Suppressor macrophage (primary cell): ENCODE results near the gene CAMK2D.
"Not testable (repeated sequence)": the region's sequence is repeated elsewhere in the genome, so short reads cannot be mapped to it uniquely, and the experiment has no call there.

Source experiments
- DNase-seq, 4 experiments: peaks; one replicate each; pipeline ENCODE4 v3.0.0-alpha.2; 2020 to 2022

Gene CAMK2D

DNA sequence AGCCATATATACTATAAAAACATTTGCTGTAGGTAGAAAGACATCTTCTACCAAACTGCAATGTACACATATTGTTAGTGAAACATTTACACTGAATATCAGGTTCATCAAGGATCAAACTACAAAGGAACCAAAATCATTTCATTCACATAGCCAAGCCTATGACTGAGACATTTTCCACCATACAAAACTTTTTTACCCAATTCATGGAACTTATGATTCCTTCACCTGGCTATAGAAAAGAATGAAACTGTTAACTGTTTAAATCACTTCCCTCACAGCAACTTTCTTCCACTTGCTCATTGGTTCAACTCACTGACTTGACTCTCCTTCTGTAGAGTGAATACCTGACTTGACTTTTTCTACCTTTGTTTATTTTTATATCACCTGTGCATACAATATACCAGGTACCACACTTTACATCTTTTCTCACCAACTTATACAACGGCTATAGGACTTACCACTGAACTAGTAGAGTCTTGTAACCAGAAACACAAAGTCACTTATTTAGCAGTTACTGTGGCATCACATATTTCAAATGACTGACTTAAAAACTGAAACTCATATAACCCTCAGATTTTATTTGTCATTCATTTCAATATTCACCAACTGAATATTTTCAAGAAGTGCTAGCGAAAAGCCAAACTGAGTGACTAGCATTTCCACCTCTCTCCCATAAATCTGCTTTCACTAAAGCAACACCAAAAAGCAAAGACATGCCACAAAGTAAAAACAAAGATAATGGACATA, 30.9 kb downstream of the CAMK2D start:
- DNase-seq: no peak

- DNase-seq: no peak
Measured at GRCh38 chr4:113727802-113728201, 33.7 kb downstream of the CAMK2D start.

DNA sequence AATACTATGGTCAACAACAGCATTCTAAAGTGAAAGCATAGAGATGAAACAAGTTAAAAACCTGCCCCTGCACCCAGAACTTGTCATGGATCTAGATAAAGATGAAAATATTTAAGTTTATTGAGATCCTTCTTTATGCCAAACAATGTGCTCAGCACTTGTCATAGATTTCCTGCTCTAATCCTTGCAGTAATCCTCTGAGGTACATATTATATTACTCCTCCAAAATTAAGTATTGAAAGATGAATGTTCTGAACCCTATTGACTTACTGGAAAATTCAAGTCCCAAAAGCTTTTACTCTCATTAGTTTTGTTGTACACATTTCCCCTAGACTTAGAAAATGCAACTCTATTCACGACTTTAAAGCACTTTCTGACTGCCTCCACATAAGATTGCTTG, 35.6 kb downstream of the CAMK2D start:
- no peak for DNase-seq

DNA sequence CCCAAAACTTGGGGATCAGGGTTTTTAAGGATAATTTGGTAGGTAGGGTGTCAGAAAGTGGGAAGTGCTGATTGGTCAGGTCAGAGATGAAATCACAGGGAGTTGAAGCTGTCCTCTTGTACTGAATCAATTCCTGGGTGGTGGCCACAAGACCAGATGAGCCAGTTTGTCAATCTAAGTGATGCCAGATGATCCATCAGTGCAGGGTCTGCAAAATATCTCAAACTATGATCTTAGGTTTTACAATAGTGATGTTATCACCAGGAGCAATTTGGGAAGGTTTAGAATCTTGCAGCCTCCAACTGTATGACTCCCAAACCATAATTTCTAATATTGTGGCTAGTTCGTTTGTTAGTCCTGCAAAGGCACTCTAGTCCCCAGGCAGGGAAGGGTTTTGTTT, 43.3 kb downstream of the CAMK2D start:
- DNase-seq: no peak

DNA sequence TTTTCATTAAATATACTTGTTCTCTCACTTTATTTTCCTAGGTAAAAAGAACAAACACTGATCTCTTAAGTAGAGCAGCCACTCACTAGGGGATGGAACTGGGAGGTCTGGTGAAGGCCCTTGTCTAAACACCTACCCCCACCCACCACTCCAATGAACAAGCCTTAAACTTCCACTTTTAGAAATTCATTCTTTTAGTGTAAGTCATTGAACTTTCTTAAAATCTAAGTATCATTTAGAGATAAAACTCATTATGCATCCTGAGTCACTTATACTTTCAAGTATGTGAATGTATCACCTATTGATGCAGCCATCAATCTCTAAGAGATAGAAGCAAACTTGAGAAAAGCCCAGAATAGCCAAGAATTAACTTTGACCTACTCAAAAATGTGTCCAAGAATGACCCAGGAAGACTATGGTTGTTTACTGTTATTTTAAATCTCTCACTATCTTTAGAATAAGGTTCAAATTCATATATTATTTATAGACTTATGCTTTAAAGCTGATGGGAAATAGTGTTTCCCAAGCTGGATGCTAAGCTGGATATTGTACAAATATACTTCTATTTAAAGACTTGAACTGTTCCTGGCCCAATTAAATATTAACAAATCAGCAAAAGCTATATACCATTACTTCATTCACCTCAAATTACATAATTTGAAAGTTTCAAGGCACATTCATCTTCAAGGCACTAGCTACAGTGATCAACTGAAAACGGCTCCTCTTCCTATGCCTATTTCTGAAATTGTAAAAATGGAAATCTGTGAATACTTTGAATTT, 49.5 kb downstream of the CAMK2D start:
- no peak for DNase-seq

- no peak for DNase-seq
Measured at GRCh38 chr4:113708250-113708649, 53.3 kb downstream of the CAMK2D start.

- peak in 2 of 4 experiments; percentile 2 to 4 for DNase-seq
Measured at GRCh38 chr4:113707048-113707447, 54.5 kb downstream of the CAMK2D start.

DNA sequence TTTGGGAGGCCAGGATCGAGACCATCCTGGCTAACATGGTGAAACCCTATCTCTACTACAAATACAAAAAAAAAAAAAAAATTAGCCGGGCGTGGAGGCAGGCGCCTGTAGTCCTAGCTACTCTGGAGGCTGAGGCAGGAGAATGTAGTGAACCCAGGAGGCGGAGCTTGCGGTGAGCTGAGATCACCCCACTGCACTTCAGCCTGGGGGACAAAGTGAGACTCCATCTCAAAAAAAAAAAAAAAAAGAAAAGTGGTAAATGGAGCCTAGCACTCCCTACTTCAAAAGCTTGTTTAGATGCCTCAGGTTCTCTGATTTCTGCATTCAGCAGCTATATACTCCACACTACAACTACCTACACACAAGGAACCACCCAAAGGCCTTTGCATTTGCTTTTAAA, 56.4 kb downstream of the CAMK2D start:
- DNase-seq: not testable (repeated sequence)

DNA sequence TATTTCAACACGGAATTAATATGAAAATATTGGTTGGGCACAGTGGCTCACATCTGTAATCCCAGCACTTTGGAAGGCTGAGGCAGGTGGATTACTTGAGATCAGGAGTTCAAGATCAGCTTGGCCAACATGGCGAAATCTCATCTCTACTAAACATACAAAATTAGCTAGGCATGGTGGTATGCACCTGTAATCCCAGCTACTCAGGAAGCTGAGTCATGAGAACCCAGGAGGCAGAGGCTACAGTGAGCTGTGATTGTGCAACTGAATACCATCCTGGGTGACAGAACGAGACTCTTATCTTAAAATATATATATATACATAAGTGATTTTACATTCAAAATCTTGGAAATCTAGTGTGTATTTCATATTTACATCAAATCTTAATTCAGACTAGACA, 58.9 kb downstream of the CAMK2D start:
- DNase-seq: not testable (repeated sequence)

DNA sequence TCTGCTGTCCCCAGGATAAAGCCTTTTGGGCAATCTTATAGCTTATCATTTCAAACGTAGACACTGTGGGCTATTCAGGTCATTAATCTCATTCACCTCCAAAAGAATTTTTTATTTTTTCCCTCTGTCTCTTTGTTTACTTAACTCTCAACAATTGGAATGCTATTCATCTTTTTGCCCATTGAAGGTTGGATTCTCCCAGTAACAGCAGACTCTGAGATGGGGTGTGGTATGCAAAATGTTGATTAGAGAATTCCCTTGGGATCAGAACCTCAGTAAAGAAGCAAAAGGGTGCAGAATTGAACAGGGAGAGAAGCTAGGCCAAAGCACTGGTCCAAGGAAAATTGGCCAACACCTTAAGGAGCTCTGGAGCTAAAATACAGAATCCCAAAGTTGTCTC, 60.4 kb downstream of the CAMK2D start:
- no peak for DNase-seq

DNA sequence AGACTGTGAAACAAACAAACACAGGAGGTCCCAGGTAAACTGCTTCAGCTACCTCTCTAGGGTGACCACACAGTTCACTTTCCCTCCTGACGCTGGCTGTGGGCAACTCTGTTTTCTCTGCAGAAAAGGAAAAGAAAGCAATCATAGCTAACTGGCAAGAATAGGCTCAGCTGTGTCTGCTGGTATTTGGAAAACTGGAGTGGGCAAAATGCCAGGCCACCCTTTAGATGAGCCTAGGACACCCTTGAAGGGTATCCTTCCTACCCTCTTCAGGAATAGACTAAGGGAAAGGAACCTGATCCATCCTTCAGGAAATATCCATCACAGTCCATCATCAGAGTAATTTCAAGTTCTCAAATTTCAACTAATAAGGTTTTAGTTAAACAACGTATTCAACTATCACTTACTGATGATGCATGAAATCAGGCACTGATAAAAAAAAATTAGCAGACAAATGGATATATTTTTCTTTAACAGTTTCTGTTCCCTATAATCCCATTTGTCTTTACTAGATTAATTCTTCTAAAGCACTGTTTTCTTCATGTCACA, 60.9 kb downstream of the CAMK2D start:
- DNase-seq: no peak

GRCh38 chr4:113699772-113700171, 61.8 kb downstream of the CAMK2D start:
- no peak for DNase-seq

DNA sequence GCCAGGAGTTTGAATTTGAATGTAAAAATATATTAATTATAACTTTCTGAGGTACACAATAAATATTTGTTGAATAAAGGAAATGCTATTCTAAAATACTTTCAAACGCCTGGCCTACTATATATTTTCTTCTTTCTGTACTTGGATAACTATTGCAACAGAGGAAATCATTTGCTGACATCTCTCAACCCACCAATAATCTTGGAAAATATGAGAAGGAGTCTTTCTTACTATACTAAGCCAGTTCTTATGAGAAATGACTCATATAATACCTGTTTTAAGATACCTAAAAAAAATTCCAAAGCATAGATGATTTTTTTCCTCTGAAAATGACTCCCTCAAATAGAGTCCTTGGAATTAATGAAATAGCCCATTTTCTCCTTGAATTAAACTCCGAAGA, 64.1 kb downstream of the CAMK2D start:
- no peak for DNase-seq

DNA sequence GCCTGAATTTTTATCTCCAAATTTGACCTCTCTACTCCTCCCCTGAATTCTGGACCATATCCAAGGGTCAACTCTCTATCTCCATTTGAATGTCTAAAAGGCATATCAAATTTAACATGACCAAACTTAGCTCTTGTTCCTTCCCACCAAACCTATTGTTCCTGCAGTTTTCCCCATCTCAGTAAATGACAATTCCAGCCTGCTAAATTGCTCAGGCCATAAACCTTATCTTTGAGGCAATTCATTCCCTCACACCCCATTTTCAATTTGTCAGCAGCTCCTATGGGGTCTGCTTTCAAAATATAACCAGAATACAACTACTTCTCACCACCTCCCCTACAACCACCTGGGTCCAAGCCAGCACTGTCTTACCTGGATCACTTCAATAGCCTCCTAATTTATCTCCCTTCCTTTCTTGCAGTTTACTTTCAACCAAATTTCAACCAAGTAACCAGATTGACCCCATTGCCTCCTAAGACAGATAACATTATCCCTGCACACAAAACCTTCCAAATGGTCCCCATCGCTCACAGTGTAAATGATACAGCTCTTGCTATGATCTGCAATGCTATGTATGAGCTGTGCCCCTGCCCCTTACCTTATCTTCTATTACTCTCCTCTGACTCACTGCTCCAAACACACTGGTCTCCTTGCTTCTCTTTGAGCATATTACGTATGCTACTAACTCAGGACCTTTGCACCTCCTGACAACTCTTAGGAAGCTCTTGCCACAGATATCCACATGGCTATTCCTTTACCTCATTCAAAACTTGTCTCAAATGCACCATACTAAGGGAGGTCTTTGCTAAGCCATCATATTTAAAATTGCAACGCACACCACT, 66.0 kb downstream of the CAMK2D start:
- no peak for DNase-seq

- DNase-seq: no peak
Measured at GRCh38 chr4:113694008-113694407, 67.5 kb downstream of the CAMK2D start.

- DNase-seq: peak in 3 of 4 experiments; percentile 7 to 56 (median 54)
Measured at GRCh38 chr4:113692809-113693411, 68.6 kb downstream of the CAMK2D start.

- no peak for DNase-seq
Measured at GRCh38 chr4:113691676-113692075, 69.9 kb downstream of the CAMK2D start.

- no peak for DNase-seq
Measured at GRCh38 chr4:113689394-113689793, 72.1 kb downstream of the CAMK2D start.

DNA sequence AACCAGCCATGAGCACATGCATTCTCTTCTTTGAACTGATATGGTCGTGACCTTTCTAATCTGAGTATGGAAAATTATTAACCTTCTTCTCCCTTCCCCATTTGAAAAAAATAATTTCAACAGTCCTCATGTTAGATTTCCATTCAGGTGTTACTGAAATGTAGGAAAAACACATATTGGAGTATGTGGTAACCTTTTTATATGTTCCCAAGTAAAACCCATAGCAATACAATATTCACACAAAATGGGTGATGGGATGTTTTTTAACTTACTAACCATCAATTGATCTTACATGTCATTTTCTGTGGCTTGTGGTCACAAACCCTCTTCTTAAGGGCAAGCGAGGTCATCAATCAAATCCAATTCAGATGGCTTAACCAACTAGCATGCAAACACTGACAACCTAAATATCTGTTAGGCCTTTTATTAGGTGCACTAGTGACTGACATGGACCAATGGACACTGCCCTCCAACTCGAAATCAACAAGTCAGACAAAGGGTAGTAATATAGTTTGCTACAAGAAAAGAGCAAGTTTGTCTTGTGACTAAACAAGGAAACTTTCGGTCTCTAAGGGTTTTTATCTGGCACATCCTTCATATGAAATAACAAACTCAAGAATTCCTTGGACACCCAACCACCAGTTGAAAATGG, 74.3 kb downstream of the CAMK2D start:
- DNase-seq: no peak

DNA sequence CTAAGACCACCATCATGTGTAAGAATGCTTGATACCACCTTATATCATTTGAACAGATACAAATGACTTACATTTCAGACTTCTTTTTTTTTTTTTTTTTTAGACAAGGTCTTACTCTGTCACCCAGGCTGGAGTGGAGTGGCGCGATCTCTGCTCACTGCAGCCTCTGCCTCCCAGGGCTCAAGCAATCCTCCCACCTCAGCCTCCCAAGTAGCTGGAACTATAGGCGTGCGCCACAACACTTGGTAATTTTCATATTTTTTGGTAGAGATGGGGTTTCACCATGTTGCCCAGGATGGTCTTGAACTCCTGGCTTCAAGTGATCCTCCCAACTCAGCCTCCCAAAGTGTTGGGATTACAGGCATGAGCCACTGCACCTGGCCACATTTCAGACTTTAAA, 76.4 kb downstream of the CAMK2D start:
- not testable (repeated sequence) for DNase-seq

GRCh38 chr4:113684534-113685091, 76.9 kb downstream of the CAMK2D start:
- no peak for DNase-seq
